Measurements from ENCODE around the gene CNTNAP2.

GRCh38 chr7:147803606-147804005 is 1687.0 kb downstream of the CNTNAP2 start:
- TF ChIP-seq CTCF (IDR thresholded peaks at IDR 0.05 in 4 of 5, conservative IDR thresholded peaks at IDR 0.05 in 1 of 5) (no peak), POLR2A (IDR thresholded peaks at IDR 0.05) (no peak)

All from gastrocnemius medialis (tissue), 4 donors.